GM23248 (cell line): ENCODE results near the gene KCND2. TPM values are rescaled to one million over a fixed set of nuclear protein-coding genes. Genes with fewer than 3 reads are reported as not detected.

Experiments used
- DNase-seq: peaks from one replicate; pipeline ENCODE4 v3.0.0-alpha.2; 2015
- H2AFZ ChIP-seq: fragments of 200-600 bp; sonication (generic); 2 replicates; pipeline ENCODE4 v1.6.1; 2016; ENCODE audit warnings: antibody characterized with exemption
- H3F3A ChIP-seq: fragments of 200-600 bp; sonication (generic); 2 replicates; pipeline ENCODE4 v1.6.1; 2016; ENCODE audit warnings: mild to moderate bottlenecking, antibody characterized with exemption, mixed run types; ENCODE audit not compliant: insufficient read depth
- H3K27ac ChIP-seq: fragments of 200-600 bp; sonication (generic); 2 replicates; pipeline ENCODE4 v1.5.1; 2016; ENCODE audit warnings: mild to moderate bottlenecking
- H3K27me3 ChIP-seq: fragments of 200-600 bp; sonication (generic); replicated peaks from 2 replicates; pipeline ENCODE4 v1.6.1; 2016; ENCODE audit warnings: mild to moderate bottlenecking; ENCODE audit not compliant: insufficient read depth
- H3K36me3 ChIP-seq: fragments of 200-600 bp; sonication (generic); 2 replicates; pipeline ENCODE4 v1.6.1; 2016; ENCODE audit warnings: low read depth, mild to moderate bottlenecking
- H3K4me1 ChIP-seq: fragments of 200-600 bp; sonication (generic); 2 replicates; pipeline ENCODE4 v1.6.1; 2016; ENCODE audit warnings: mild to moderate bottlenecking; ENCODE audit not compliant: insufficient read depth
- H3K4me2 ChIP-seq: fragments of 200-600 bp; sonication (generic); one replicate; pipeline ENCODE4 v1.6.1; 2016; ENCODE audit warnings: mild to moderate bottlenecking; ENCODE audit not compliant: unreplicated experiment
- H3K4me3 ChIP-seq: fragments of 200-600 bp; sonication (generic); 2 replicates; pipeline ENCODE4 v1.5.1; 2016; ENCODE audit warnings: mild to moderate bottlenecking
- H3K79me2 ChIP-seq: fragments of 200-600 bp; sonication (generic); 2 replicates; pipeline ENCODE4 v1.6.1; 2016; ENCODE audit warnings: mild to moderate bottlenecking; ENCODE audit not compliant: insufficient read depth
- H3K9ac ChIP-seq: fragments of 200-600 bp; sonication (generic); 2 replicates; pipeline ENCODE4 v1.6.1; 2016; ENCODE audit warnings: mild to moderate bottlenecking
- H3K9me2 ChIP-seq: fragments of 200-600 bp; sonication (generic); 2 replicates; pipeline ENCODE4 v1.6.1; 2016; ENCODE audit warnings: mixed run types, mild to moderate bottlenecking, moderate library complexity; ENCODE audit not compliant: insufficient read depth
- H3K9me3 ChIP-seq: fragments of 200-600 bp; sonication (generic); one replicate; pipeline ENCODE4 v1.6.1; 2017; ENCODE audit warnings: low read depth
- H4K20me1 ChIP-seq: fragments of 200-600 bp; sonication (generic); 2 replicates; pipeline ENCODE4 v1.6.0; 2016; ENCODE audit not compliant: insufficient read depth
- EZH2 ChIP-seq: fragments of 200-600 bp; sonication (generic); IDR thresholded peaks from 2 replicates; pipeline ENCODE4 v1.6.1; 2018; ENCODE audit warnings: antibody characterized with exemption, mild to moderate bottlenecking; ENCODE audit not compliant: insufficient read depth, poor library complexity, severe bottlenecking
- EZH2phosphoT487 ChIP-seq: fragments of 200-600 bp; sonication (generic); IDR thresholded peaks from 2 replicates; pipeline ENCODE4 v1.6.1; 2018; ENCODE audit warnings: antibody characterized with exemption, moderate library complexity, mild to moderate bottlenecking, low read depth; ENCODE audit not compliant: insufficient read depth
- WGBS, 2 experiments: methylation state at CpG; one replicate each; pipeline ENCODE4 v1.1.6; 2015 to 2017; ENCODE audit warnings: low lambda C conversion rate in 2 of 2, low coverage in 1 of 2; ENCODE audit errors: missing lambda C conversion rate in 2 of 2; 5-methylcytosine and 5-hydroxymethylcytosine counted together
- in situ Hi-C: fragments of 300-500 bp; cut with MboI; formaldehyde crosslinking; loops from 2 replicates; pipeline ENCODE4 v1.15.0; 2020
- polyA plus RNA-seq: library from polyadenylated mRNA; unstranded; fragments of >200 nt; fragmentation: Nextera tagmentation; extraction: Ambion mirVana; gene quantifications from 2 replicates; pipeline ENCODE4 v1.2.1, GENCODE V29; 2016
- total RNA-seq: library from RNA; depleted of rRNA; stranded (reverse); fragments of >200 nt; shearing (Covaris generic); gene quantifications from 2 replicates; pipeline ENCODE4 v1.2.3, GENCODE V29; 2014

Gene KCND2
- total and polyA plus RNA-seq, 2 experiments from 2014 or later = 0.35 to 1.5 TPM

- no peak overlapping the region for H3K9ac ChIP-seq
- WGBS, 2 experiments = 82 to 87% methylated on average over 16 of the region's 16 CpGs
- H3K4me1 ChIP-seq = no peaks in the 10 kb centered on the region
- no peaks in the 10 kb centered on the region for H3K9me3 ChIP-seq
- H3K9me2 ChIP-seq = no peaks in the 10 kb centered on the region
- TF ChIP-seq EZH2phosphoT487 = no peak
- no peak for TF ChIP-seq EZH2
- no peaks in the 10 kb centered on the region for H3K79me2 ChIP-seq
- no peaks in the 10 kb centered on the region for H4K20me1 ChIP-seq
- no peak overlapping the region for H3K4me3 ChIP-seq
- H3K27me3 ChIP-seq = no peaks in the 10 kb centered on the region; the same call in none of the 2 replicates
- H2AFZ ChIP-seq = no peak overlapping the region
- in situ Hi-C loops = loop anchor here (10.0 kb wide), 1 partner anchor 330 kb away; no protein-coding TSS in a partner anchor
- DNase-seq = no peak
- H3F3A ChIP-seq = no peaks in the 10 kb centered on the region
- H3K36me3 ChIP-seq = no peaks in the 10 kb centered on the region
- no peak overlapping the region for H3K4me2 ChIP-seq
- H3K27ac ChIP-seq = no peak overlapping the region
Measured at GRCh38 chr7:120274482-120274881, 1.5 kb downstream of the KCND2 start.

GRCh38 chr7:120274899-120275298 is 1.9 kb downstream of the KCND2 start:
- WGBS, 2 experiments = 91 to 92% methylated on average over 22 to 27 of the region's 27 CpGs
- Histone ChIP-seq H3K36me3 (no peaks in the 10 kb centered on the region), H4K20me1 (no peaks in the 10 kb centered on the region), H3K9me3 (no peaks in the 10 kb centered on the region), H3K27me3 (no peaks in the 10 kb centered on the region; the same call in none of the 2 replicates), H3K79me2 (no peaks in the 10 kb centered on the region), H3K27ac (no peak overlapping the region), H3K4me2 (no peak overlapping the region), H3K4me3 (no peak overlapping the region), H3K9ac (no peak overlapping the region), H3F3A (no peaks in the 10 kb centered on the region), H2AFZ (no peak overlapping the region), H3K4me1 (no peaks in the 10 kb centered on the region), H3K9me2 (no peaks in the 10 kb centered on the region)
- in situ Hi-C loops = loop anchor here (10.0 kb wide), 1 partner anchor 330 kb away; no protein-coding TSS in a partner anchor
- TF ChIP-seq EZH2phosphoT487 (no peak), EZH2 (no peak)
- DNase-seq = no peak

GRCh38 chr7:120276720-120277119 is 3.7 kb downstream of the KCND2 start:
- H3K27ac ChIP-seq = no peak overlapping the region
- H3F3A ChIP-seq = no peaks in the 10 kb centered on the region
- no peak for DNase-seq
- H3K9me2 ChIP-seq = no peaks in the 10 kb centered on the region
- no peaks in the 10 kb centered on the region for H3K36me3 ChIP-seq
- H3K9me3 ChIP-seq = no peaks in the 10 kb centered on the region
- H2AFZ ChIP-seq = no peak overlapping the region
- no peak overlapping the region for H3K4me2 ChIP-seq
- TF ChIP-seq EZH2 (no peak), EZH2phosphoT487 (no peak)
- no peaks in the 10 kb centered on the region for H4K20me1 ChIP-seq
- 0 out of 2 replicates have a peak, but pooled peaks cover 3% of the 10 kb centered on the region for H3K4me1 ChIP-seq
- no peaks in the 10 kb centered on the region for H3K79me2 ChIP-seq
- H3K4me3 ChIP-seq = no peak overlapping the region
- H3K9ac ChIP-seq = no peak overlapping the region
- in situ Hi-C loops = loop anchor here (10.0 kb wide), 1 partner anchor 332 kb away; no protein-coding TSS in a partner anchor
- no peaks in the 10 kb centered on the region; the same call in 1 of the 2 replicates for H3K27me3 ChIP-seq

- H3K9me3 ChIP-seq = no peaks in the 10 kb centered on the region
- no peaks in the 10 kb centered on the region for H3F3A ChIP-seq
- H2AFZ ChIP-seq = no peak overlapping the region
- no peak overlapping the region for H3K4me2 ChIP-seq
- no peak for TF ChIP-seq EZH2phosphoT487
- no peak for TF ChIP-seq EZH2
- H3K79me2 ChIP-seq = no peaks in the 10 kb centered on the region
- H3K36me3 ChIP-seq = no peaks in the 10 kb centered on the region
- H3K9ac ChIP-seq = no peak overlapping the region
- no peaks in the 10 kb centered on the region for H3K9me2 ChIP-seq
- H4K20me1 ChIP-seq = no peaks in the 10 kb centered on the region
- DNase-seq = no peak
- in situ Hi-C loops = loop anchor here (10.0 kb wide), 1 partner anchor 334 kb away; no protein-coding TSS in a partner anchor
- H3K4me1 ChIP-seq = 0 out of 2 replicates have a peak, but pooled peaks cover 3% of the 10 kb centered on the region
- no peaks in the 10 kb centered on the region; the same call in 1 of the 2 replicates for H3K27me3 ChIP-seq
- no peak overlapping the region for H3K4me3 ChIP-seq
- no peak overlapping the region for H3K27ac ChIP-seq
- WGBS, 2 experiments = 50 to 62% methylated on average over 3 of the region's 3 CpGs
Measured at GRCh38 chr7:120278773-120279172, 5.8 kb downstream of the KCND2 start.
